Parathyroid adenoma (tissue), 2 donors: ENCODE data around the gene HDAC8.

ENCODE experiments used
- H2AFZ ChIP-seq: fragments of 300-600 bp; sonication (generic); one replicate; pipeline ENCODE4 v1.7.0; 2017; ENCODE audit warnings: antibody characterized with exemption, mild to moderate bottlenecking
- H3K27ac ChIP-seq: fragments of 300-600 bp; sonication (generic); one replicate; pipeline ENCODE4 v1.7.0; 2017
- H3K27me3 ChIP-seq: fragments of 300-600 bp; sonication (generic); one replicate; pipeline ENCODE4 v1.7.0; 2017; ENCODE audit warnings: low read length; ENCODE audit not compliant: control insufficient read depth, insufficient read depth
- H3K36me3 ChIP-seq: fragments of 300-600 bp; sonication (generic); one replicate; pipeline ENCODE4 v1.7.0; 2017; ENCODE audit warnings: low read length; ENCODE audit not compliant: control insufficient read depth, insufficient read depth
- H3K4me1 ChIP-seq: fragments of 300-600 bp; sonication (generic); one replicate; pipeline ENCODE4 v1.7.0; 2017; ENCODE audit warnings: control low read depth
- H3K4me2 ChIP-seq: fragments of 300-600 bp; sonication (generic); one replicate; pipeline ENCODE4 v1.7.0; 2017; ENCODE audit warnings: low read length
- H3K4me3 ChIP-seq: fragments of 300-600 bp; sonication (generic); one replicate; pipeline ENCODE4 v1.7.0; 2017; ENCODE audit warnings: low read depth, low read length
- H3K79me2 ChIP-seq: fragments of 300-600 bp; sonication (generic); one replicate; pipeline ENCODE4 v1.7.0; 2017; ENCODE audit warnings: control low read depth
- H3K9ac ChIP-seq: fragments of 300-600 bp; sonication (generic); one replicate; pipeline ENCODE4 v1.7.0; 2017; ENCODE audit warnings: mild to moderate bottlenecking
- H3K9me3 ChIP-seq: fragments of 300-600 bp; sonication (generic); one replicate; pipeline ENCODE4 v1.7.0; 2017; ENCODE audit warnings: low read length; ENCODE audit not compliant: control insufficient read depth
- TF ChIP-seq, protein P1 (sequence below): fragments of 300-600 bp; sonication (generic); IDR thresholded peaks from one replicate; pipeline ENCODE4 v1.7.0; 2017; ENCODE audit warnings: antibody characterized with exemption, mild to moderate bottlenecking
- donor health status: primary hyperparathyroidism.

HDAC8 gene

DNA sequence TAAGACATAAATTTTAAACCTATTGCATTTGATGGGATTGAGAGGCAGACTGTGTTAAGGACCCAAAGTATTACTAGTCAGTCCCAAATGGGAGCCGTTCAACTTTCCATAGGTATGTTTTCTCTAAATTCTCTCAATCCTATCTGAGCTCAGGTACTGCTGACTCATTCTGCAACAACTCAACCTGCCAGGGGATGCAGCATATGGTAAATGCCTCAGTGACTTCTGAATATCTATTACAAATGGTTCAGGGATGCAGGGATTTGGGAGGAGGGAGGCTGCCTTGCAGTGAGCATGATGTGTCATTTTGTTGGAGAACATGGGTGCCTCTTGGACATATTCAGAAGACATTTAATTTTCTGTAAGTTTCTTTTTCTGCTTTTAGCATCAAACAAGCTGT lies 97.3 kb downstream of the HDAC8 start:
- Histone ChIP-seq H3K9me3 (no peaks in the 10 kb centered on the region), H3K27me3 (no peaks in the 10 kb centered on the region)
- TF ChIP-seq, protein P1, sequence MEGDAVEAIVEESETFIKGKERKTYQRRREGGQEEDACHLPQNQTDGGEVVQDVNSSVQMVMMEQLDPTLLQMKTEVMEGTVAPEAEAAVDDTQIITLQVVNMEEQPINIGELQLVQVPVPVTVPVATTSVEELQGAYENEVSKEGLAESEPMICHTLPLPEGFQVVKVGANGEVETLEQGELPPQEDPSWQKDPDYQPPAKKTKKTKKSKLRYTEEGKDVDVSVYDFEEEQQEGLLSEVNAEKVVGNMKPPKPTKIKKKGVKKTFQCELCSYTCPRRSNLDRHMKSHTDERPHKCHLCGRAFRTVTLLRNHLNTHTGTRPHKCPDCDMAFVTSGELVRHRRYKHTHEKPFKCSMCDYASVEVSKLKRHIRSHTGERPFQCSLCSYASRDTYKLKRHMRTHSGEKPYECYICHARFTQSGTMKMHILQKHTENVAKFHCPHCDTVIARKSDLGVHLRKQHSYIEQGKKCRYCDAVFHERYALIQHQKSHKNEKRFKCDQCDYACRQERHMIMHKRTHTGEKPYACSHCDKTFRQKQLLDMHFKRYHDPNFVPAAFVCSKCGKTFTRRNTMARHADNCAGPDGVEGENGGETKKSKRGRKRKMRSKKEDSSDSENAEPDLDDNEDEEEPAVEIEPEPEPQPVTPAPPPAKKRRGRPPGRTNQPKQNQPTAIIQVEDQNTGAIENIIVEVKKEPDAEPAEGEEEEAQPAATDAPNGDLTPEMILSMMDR, result no peak

DNA sequence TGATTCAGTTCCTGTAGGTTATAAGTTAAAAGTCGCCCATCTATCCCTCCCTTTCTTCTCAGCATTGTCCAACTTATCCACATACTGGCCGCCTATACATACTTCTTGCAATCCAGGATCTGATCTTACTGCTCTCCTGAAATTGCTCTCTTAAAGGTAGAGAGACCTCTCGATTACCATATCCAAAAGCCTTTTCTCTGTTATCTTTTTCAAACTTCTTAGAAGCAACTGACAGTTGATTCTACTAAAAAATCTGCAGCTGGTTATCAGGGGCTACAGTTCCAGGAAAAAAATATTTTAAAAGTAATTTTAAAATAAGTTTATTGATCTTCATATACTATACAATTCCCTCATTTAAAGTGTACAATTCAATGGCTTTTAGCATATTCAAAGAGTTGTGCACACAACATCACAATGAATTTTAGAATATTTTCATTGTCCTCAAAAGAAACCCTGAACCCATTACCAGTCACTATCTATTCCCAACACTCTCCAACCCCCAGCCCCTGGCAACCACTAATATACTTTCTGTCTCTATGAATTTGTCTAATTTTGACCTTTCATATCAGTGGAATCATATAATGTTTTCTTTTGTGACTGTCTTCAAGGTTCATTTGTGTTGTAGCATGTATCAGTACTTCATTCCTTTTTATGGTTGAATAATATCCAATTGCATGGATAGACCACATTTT lies 102.0 kb downstream of the HDAC8 start:
- Histone ChIP-seq H3K4me3 (no peak overlapping the region), H2AFZ (no peak overlapping the region)

More for the DNA sequence above, 97.3 kb downstream of the HDAC8 start:
- Histone ChIP-seq H3K79me2 (no peaks in the 10 kb centered on the region), H2AFZ (no peak overlapping the region), H3K36me3 (no peaks in the 10 kb centered on the region), H3K4me2 (no peak overlapping the region), H3K9ac (no peak overlapping the region), H3K27ac (no peak overlapping the region), H3K4me3 (no peak overlapping the region), H3K4me1 (no peaks in the 10 kb centered on the region)

GRCh38 chrX:72470117-72470516 lies 102.5 kb downstream of the HDAC8 start:
- Histone ChIP-seq H3K36me3 (no peaks in the 10 kb centered on the region), H2AFZ (no peak overlapping the region), H3K4me2 (no peak overlapping the region), H3K4me3 (no peak overlapping the region), H3K79me2 (no peaks in the 10 kb centered on the region), H3K9ac (no peak overlapping the region), H3K27me3 (no peaks in the 10 kb centered on the region), H3K9me3 (no peaks in the 10 kb centered on the region), H3K27ac (no peak overlapping the region), H3K4me1 (no peaks in the 10 kb centered on the region)
- TF ChIP-seq, protein P1, result no peak

More for the DNA sequence above, 102.0 kb downstream of the HDAC8 start:
- TF ChIP-seq, protein P1, result no peak
- Histone ChIP-seq H3K4me1 (no peaks in the 10 kb centered on the region), H3K4me2 (no peak overlapping the region), H3K27me3 (no peaks in the 10 kb centered on the region), H3K9ac (no peak overlapping the region), H3K79me2 (no peaks in the 10 kb centered on the region), H3K27ac (no peak overlapping the region), H3K9me3 (no peaks in the 10 kb centered on the region), H3K36me3 (no peaks in the 10 kb centered on the region)

DNA sequence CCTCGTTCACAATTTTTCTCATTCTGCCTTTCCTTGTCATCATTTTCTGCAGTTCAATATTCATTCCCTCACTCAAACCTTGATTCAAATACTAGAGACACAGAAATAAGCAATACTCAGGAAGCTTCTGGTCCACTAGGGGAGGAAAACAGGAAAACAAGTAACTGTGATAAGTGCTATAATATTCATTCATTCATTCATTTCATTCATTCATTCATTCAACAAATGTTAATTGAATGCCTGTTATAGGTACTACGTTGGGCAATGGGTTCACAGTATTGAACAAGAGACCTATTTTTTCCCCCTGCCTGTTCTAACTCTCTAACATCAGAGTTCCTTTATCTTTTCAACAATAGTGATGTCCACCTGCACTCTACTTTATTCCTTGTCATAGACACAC lies 104.0 kb downstream of the HDAC8 start:
- Histone ChIP-seq H3K9me3 (no peaks in the 10 kb centered on the region), H3K27ac (no peak overlapping the region), H2AFZ (no peak overlapping the region), H3K36me3 (no peaks in the 10 kb centered on the region), H3K9ac (no peak overlapping the region), H3K79me2 (no peaks in the 10 kb centered on the region), H3K4me2 (no peak overlapping the region), H3K4me3 (no peak overlapping the region), H3K4me1 (no peaks in the 10 kb centered on the region), H3K27me3 (no peaks in the 10 kb centered on the region)
- TF ChIP-seq, protein P1, result no peak

- H3K27ac ChIP-seq, result no peak overlapping the region
- H3K4me3 ChIP-seq, result no peak overlapping the region
- TF ChIP-seq, protein P1, result no peak
- H2AFZ ChIP-seq, result no peak overlapping the region
- no peaks in the 10 kb centered on the region for H3K79me2 ChIP-seq
- H3K4me1 ChIP-seq, result no peaks in the 10 kb centered on the region
- H3K9me3 ChIP-seq, result no peaks in the 10 kb centered on the region
- no peak overlapping the region for H3K9ac ChIP-seq
- H3K4me2 ChIP-seq, result no peak overlapping the region
- H3K27me3 ChIP-seq, result no peaks in the 10 kb centered on the region
- H3K36me3 ChIP-seq, result no peaks in the 10 kb centered on the region
Measured at GRCh38 chrX:72467135-72467534, 105.5 kb downstream of the HDAC8 start.
